Choroid plexus epithelial cell (primary cell): ENCODE data around the gene SLC27A3.

ENCODE experiments used
- DNase-seq: peaks from one replicate; pipeline ENCODE4 v3.0.0-alpha.2; 2010; ENCODE audit warnings: low read depth
- H3K4me3 ChIP-seq: 2 replicates; pipeline ENCODE4 v1.5.1; 2011; ENCODE audit warnings: low read depth, mild to moderate bottlenecking, control low read depth, low read length, moderate library complexity
- TF ChIP-seq, protein P1 (sequence below): conservative IDR thresholded peaks from 2 replicates; pipeline ENCODE4 v1.5.1; 2011; ENCODE audit warnings: low read depth, mild to moderate bottlenecking, control low read depth, inconsistent platforms, low read length, moderate library complexity

The SLC27A3 gene

DNA sequence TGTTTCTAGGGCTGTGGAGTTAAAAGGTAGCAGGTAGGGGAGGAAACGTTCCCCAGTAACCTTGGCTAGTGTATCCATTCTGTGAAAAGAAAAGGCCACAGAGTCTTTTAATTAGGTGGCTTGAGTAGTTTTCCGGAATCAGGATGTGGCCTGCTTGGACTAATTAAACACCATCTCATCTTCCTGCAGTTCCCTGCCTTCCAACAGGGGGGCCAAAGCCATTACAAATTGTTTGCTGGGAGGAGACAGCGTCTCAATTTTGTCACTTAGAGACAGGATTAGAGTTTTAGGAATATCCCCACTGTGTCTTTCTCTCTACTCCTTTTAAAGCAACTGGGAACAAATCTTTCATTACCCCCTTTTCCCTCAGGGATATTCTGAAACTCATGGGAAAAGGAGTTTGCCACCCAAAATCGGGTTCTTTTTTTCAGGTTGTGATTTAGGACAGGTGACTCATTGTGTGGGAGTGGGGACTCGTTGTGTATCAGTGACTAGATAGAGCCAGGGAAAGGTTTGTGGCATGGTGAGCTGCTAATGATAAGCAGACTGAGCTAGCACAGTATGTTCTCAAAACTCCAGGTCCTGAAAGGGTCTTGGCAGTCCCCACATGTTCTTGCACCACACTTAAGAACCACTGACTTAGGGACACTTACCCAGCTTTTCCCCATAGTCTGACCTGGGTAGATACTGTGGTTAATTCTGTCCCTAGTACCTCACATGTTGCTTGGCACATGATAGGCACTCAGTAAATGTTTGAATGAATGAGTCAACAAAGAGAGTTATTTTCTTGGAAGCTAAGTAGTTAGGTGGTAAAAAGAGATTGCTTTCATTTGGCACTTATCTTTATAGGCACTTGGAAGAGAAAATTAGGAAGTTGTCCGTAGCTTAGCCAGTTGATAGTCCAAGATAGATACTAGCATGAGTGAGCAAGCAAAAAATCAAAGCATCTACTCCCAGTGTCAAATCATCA, 24.9 kb upstream of the SLC27A3 start:
- no peak for DNase-seq
- H3K4me3 ChIP-seq: no peak overlapping the region
- TF ChIP-seq, protein P1, sequence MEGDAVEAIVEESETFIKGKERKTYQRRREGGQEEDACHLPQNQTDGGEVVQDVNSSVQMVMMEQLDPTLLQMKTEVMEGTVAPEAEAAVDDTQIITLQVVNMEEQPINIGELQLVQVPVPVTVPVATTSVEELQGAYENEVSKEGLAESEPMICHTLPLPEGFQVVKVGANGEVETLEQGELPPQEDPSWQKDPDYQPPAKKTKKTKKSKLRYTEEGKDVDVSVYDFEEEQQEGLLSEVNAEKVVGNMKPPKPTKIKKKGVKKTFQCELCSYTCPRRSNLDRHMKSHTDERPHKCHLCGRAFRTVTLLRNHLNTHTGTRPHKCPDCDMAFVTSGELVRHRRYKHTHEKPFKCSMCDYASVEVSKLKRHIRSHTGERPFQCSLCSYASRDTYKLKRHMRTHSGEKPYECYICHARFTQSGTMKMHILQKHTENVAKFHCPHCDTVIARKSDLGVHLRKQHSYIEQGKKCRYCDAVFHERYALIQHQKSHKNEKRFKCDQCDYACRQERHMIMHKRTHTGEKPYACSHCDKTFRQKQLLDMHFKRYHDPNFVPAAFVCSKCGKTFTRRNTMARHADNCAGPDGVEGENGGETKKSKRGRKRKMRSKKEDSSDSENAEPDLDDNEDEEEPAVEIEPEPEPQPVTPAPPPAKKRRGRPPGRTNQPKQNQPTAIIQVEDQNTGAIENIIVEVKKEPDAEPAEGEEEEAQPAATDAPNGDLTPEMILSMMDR: peak; percentile 22

DNA sequence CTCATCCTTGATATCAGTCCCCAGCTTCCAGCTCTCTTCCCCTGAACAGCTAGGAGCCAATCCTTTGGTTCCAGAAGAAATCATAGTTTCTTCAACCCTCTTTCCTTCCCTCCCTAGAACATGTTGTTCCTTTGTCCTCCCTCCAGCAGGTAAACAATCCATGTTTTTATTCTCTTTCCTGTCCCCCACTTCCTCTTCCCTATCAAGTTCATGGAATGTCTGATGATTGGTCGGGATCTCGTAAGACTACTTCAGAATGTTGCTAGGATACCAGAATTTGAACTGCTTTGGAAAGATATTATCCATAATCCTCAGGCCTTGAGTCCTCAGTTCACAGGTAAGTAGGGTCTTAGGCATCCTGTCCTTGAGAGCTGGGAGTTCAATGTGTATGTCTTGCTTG, 23.1 kb upstream of the SLC27A3 start:
- TF ChIP-seq, protein P1: no peak
- no peak for DNase-seq
- no peak overlapping the region for H3K4me3 ChIP-seq

DNA sequence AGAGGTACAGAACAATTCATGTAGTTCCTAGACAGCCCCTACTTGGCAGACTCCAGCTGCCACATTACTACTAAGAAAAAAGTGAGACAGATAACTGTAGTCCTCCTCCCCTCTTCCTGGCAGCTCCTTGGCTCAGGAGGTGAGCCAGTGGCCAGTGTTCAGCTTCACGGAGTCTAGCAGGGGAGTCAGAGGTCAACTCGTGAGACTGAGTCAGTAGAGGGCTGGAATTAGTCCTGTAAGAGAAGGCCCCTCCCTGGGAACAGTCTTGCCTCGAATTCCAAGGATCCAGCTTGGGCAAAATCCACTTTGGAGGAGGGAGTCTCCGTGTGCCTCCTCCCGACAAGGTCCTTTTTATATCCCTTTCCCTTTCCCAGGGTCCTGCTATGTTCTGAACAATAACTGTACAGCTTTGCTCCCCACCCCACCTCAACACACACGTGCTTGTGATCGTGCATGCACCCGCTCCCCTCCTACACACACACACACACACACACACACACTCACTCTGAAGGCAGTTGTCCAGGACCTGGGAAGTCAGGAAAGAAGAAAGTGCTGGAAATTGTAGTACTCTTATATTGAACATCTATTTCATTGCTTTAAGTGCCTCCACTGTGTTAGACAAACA, 22.5 kb upstream of the SLC27A3 start:
- peak; percentile 89 for DNase-seq
- TF ChIP-seq, protein P1: no peak
- H3K4me3 ChIP-seq: no peak overlapping the region

DNA sequence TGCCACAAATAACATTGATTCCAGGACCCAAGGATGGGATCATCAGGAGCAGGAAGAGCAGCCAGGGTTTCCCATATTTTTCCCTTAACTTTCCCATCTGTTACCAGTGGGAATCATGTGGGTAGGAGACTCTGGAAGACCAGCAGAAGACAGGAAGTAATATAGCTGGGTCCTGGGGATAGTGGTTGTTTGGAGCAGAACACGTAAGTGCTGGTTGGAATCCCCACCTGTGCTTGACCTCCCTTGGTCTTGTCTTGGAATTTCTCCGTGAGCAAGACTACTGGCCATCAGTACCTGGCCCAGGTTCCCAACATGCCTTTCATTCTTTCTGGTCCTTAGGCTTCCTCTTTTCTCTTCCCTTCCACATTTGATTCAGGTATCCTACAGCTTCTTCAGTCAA, 20.9 kb upstream of the SLC27A3 start:
- no peak for DNase-seq
- TF ChIP-seq, protein P1: no peak
- no peak overlapping the region for H3K4me3 ChIP-seq

DNA sequence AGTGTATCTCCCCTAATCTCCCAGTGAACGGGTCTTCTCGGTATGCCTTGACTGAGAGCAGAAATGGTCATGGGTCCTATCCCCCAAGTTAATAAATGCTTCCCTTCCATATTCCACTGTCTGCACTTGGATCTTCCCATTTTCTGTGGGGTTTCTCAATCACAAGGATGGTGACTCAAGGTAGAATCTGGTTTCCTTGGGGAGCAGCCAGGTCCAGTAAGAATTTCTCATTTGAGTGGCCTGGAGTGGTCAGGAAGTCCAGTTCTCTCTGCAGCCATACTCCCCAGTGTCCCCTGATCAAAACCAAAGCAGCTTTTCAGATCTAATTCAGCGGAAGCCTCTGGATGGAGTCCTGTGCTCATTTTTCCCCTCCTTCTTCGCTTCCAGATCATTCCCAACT, 14.8 kb upstream of the SLC27A3 start:
- H3K4me3 ChIP-seq: no peak overlapping the region
- TF ChIP-seq, protein P1: no peak
- no peak for DNase-seq

DNA sequence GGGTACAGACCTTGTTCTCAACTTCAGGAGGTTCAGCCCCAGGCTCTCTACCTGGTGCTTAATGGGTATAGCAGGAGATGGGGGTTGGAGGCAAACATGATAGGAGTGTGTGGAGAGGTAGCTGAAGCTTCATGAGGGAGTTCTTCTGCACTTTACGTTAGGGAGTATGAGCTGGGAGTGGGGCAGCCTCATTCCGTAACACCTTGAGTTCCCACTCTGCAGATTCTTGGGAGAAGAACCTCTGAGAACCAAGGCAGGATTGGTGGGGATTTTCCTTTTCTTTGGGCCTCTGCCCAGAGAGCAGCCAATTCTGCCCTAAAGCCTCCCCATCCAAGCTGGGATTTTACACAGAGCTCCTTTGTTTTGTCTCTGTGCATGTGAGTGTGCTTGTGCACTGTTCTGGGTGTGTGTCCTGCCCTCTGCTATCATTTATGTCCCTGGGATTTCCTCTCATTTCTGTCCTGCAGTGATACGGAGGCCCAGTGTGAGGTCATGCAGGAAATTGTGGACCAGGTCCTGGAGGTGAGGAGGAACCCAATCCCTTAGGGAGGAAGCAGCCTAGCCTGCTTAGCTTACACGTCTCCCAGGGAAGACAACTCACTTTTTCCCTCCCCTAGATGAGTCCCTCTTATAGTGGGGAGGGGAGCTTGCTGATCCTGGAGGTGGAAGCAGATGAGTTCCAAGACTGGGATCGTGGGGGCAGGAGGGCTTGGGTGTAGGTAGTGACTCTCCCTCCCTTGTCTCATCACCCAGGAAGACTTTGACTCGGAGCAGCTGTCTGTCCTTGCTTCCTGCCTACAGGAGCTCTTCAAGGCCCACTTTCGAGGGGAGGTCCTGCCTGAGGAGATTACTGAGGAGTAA, 11.6 kb upstream of the SLC27A3 start:
- no peak for DNase-seq

More for the DNA sequence above, 11.6 kb upstream of the SLC27A3 start:
- no peak overlapping the region for H3K4me3 ChIP-seq
- TF ChIP-seq, protein P1: no peak
